Adipocyte (in vitro differentiated cells): ENCODE results near the gene NCDN.
"Not testable (repeated sequence)": the region's sequence is repeated elsewhere in the genome, so short reads cannot be mapped to it uniquely, and the experiment has no call there.

Experiments used
- DNase-seq: peaks from one replicate; pipeline ENCODE4 v3.0.0-alpha.2; 2015; ENCODE audit warnings: low read depth
- H3K27me3 ChIP-seq: replicated peaks from 2 replicates; pipeline ENCODE4 v1.7.0; 2013; ENCODE audit warnings: mild to moderate bottlenecking, low read length, moderate library complexity; ENCODE audit not compliant: control insufficient read depth, insufficient read depth
- H3K36me3 ChIP-seq: 2 replicates; pipeline ENCODE4 v1.7.0; 2013; ENCODE audit warnings: low read length, mild to moderate bottlenecking, moderate library complexity; ENCODE audit not compliant: control insufficient read depth, insufficient read depth, severe bottlenecking
- H3K4me1 ChIP-seq: 2 replicates; pipeline ENCODE4 v1.7.0; 2013; ENCODE audit warnings: mild to moderate bottlenecking, low read length, moderate library complexity; ENCODE audit not compliant: control insufficient read depth, insufficient read depth
- H3K4me3 ChIP-seq: 2 replicates; pipeline ENCODE4 v1.7.0; 2013; ENCODE audit warnings: mild to moderate bottlenecking, low read length, moderate library complexity
- H3K9ac ChIP-seq: 2 replicates; pipeline ENCODE4 v1.7.0; 2013; ENCODE audit warnings: mild to moderate bottlenecking, low read length, moderate library complexity
- H3K9me3 ChIP-seq: 2 replicates; pipeline ENCODE4 v1.7.0; 2013; ENCODE audit warnings: mild to moderate bottlenecking, low read length, moderate library complexity; ENCODE audit not compliant: control insufficient read depth

The NCDN gene

DNA sequence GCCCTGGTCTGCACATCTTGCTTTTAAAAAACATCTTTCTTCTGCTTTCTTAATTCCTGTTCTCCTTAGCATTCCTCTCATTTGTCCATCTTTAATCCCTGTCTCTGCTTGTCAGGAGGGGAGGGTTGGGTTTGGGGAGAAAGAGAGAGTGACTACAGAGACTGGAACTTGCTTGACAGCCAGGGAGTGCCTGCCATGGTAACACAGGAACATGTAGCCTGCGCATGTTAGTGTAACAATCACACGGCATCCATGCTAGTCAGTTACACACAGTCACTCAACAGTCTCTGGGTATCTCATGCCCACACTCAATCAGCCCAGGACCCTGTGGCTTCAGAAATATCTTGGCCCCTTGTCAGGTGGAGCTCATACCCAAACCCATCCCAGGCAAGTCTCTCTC, 14.7 kb downstream of the NCDN start:
- no peak overlapping the region for H3K9ac ChIP-seq
- peaks cover 10% of the 10 kb centered on the region for H3K4me1 ChIP-seq
- DNase-seq, result no peak
- H3K9me3 ChIP-seq, result no peaks in the 10 kb centered on the region
- H3K27me3 ChIP-seq, result peaks cover 21% of the 10 kb centered on the region
- no peak overlapping the region for H3K4me3 ChIP-seq
- no peaks in the 10 kb centered on the region for H3K36me3 ChIP-seq

- Histone ChIP-seq H3K36me3 (no peaks in the 10 kb centered on the region), H3K9me3 (no peaks in the 10 kb centered on the region), H3K4me3 (peak within 1 kb of the TSS; percentile 76), H3K9ac (peak within 1 kb of the TSS; percentile 36), H3K4me1 (peaks cover 22% of the 10 kb centered on the region), H3K27me3 (peaks cover 29% of the 10 kb centered on the region)
- DNase-seq, result peak; percentile 66
Observed at GRCh38 chr1:35573198-35574124, 15.9 kb downstream of the NCDN start, which contains the start of gene TFAP2E. Gene TFAP2E (plus strand): TSS chr1:35573314. CDS start chr1:35573578, 264 bp downstream.

- H3K27me3 ChIP-seq, result peaks cover 29% of the 10 kb centered on the region
- H3K9me3 ChIP-seq, result no peaks in the 10 kb centered on the region
- no peak overlapping the region for H3K9ac ChIP-seq
- no peak overlapping the region for H3K4me3 ChIP-seq
- H3K4me1 ChIP-seq, result peaks cover 22% of the 10 kb centered on the region
- DNase-seq, result no peak
- H3K36me3 ChIP-seq, result no peaks in the 10 kb centered on the region
Observed at GRCh38 chr1:35574125-35574654, 16.6 kb downstream of the NCDN start.

- Histone ChIP-seq H3K9ac (no peak overlapping the region), H3K27me3 (peaks cover 29% of the 10 kb centered on the region), H3K36me3 (no peaks in the 10 kb centered on the region), H3K9me3 (no peaks in the 10 kb centered on the region), H3K4me1 (peaks cover 20% of the 10 kb centered on the region), H3K4me3 (no peak overlapping the region)
- DNase-seq, result no peak
Observed at GRCh38 chr1:35574655-35575415, 17.2 kb downstream of the NCDN start.

- H3K27me3 ChIP-seq, result peaks cover 29% of the 10 kb centered on the region
- H3K4me1 ChIP-seq, result peaks cover 15% of the 10 kb centered on the region
- H3K36me3 ChIP-seq, result no peaks in the 10 kb centered on the region
- no peaks in the 10 kb centered on the region for H3K9me3 ChIP-seq
- no peak overlapping the region for H3K9ac ChIP-seq
- no peak overlapping the region for H3K4me3 ChIP-seq
- DNase-seq, result no peak
Observed at GRCh38 chr1:35575416-35575958, 17.9 kb downstream of the NCDN start.

- peaks cover 29% of the 10 kb centered on the region for H3K27me3 ChIP-seq
- no peaks in the 10 kb centered on the region for H3K36me3 ChIP-seq
- no peak overlapping the region for H3K4me3 ChIP-seq
- peaks cover 15% of the 10 kb centered on the region for H3K4me1 ChIP-seq
- no peak overlapping the region for H3K9ac ChIP-seq
- H3K9me3 ChIP-seq, result no peaks in the 10 kb centered on the region
- no peak for DNase-seq
Observed at GRCh38 chr1:35576061-35576765, 18.6 kb downstream of the NCDN start.

- H3K9me3 ChIP-seq, H3K4me3 ChIP-seq, H3K36me3 ChIP-seq, H3K9ac ChIP-seq, DNase-seq: not testable (repeated sequence)
- peaks cover 29% of the 10 kb centered on the region for H3K27me3 ChIP-seq
- H3K4me1 ChIP-seq, result peaks cover 15% of the 10 kb centered on the region
Observed at GRCh38 chr1:35576766-35577070, 19.1 kb downstream of the NCDN start.

DNA sequence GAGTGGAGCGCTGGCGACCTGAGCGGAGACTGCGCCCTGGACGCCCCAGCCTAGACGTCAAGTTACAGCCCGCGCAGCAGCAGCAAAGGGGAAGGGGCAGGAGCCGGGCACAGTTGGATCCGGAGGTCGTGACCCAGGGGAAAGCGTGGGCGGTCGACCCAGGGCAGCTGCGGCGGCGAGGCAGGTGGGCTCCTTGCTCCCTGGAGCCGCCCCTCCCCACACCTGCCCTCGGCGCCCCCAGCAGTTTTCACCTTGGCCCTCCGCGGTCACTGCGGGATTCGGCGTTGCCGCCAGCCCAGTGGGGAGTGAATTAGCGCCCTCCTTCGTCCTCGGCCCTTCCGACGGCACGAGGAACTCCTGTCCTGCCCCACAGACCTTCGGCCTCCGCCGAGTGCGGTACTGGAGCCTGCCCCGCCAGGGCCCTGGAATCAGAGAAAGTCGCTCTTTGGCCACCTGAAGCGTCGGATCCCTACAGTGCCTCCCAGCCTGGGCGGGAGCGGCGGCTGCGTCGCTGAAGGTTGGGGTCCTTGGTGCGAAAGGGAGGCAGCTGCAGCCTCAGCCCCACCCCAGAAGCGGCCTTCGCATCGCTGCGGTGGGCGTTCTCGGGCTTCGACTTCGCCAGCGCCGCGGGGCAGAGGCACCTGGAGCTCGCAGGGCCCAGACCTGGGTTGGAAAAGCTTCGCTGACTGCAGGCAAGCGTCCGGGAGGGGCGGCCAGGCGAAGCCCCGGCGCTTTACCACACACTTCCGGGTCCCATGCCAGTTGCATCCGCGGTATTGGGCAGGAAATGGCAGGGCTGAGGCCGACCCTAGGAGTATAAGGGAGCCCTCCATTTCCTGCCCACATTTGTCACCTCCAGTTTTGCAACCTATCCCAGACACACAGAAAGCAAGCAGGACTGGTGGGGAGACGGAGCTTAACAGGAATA, 19.7 kb downstream of the NCDN start:
- no peak for DNase-seq

DNA sequence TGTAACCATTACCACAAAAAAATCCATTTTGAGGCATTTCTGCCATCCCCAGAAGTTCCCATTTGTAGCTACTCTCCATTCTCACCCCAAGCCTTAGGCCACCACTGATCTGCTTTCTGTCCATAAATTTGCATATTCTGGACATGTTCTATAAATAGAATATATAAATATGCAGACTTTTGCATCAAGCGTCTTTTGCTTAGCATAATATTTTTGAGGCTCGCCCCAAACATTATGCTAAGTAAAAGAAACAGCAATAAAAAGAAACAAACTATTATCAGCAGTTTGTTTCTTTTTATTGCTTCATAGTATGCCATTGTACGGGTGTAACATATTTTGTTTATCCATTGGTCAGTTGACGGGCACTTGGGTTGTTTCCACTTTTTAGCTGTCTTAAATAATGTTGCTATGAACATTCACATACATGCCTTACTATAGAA, 23.4 kb downstream of the NCDN start:
- Histone ChIP-seq H3K27me3 (peaks cover 16% of the 10 kb centered on the region), H3K9me3 (no peaks in the 10 kb centered on the region), H3K4me1 (peaks cover 15% of the 10 kb centered on the region), H3K4me3 (no peak overlapping the region), H3K36me3 (no peaks in the 10 kb centered on the region), H3K9ac (no peak overlapping the region)
- no peak for DNase-seq

More for the DNA sequence above, 19.7 kb downstream of the NCDN start:
- Histone ChIP-seq H3K4me1 (peaks cover 15% of the 10 kb centered on the region), H3K36me3 (no peaks in the 10 kb centered on the region), H3K27me3 (peaks cover 23% of the 10 kb centered on the region), H3K9ac (peak overlapping the region; percentile 23), H3K4me3 (peak overlapping the region; percentile 67), H3K9me3 (no peaks in the 10 kb centered on the region)

GRCh38 chr1:35581621-35582020, 24.0 kb downstream of the NCDN start:
- not testable (repeated sequence) for H3K9ac ChIP-seq

More at GRCh38 chr1:35581621-35582020, 24.0 kb downstream of the NCDN start:
- not testable (repeated sequence) for H3K36me3 ChIP-seq, DNase-seq, H3K4me3 ChIP-seq, H3K9me3 ChIP-seq
- peaks cover 15% of the 10 kb centered on the region for H3K4me1 ChIP-seq
- peaks cover 12% of the 10 kb centered on the region for H3K27me3 ChIP-seq
